Measurements from ENCODE around the gene ACAP2.

DNA sequence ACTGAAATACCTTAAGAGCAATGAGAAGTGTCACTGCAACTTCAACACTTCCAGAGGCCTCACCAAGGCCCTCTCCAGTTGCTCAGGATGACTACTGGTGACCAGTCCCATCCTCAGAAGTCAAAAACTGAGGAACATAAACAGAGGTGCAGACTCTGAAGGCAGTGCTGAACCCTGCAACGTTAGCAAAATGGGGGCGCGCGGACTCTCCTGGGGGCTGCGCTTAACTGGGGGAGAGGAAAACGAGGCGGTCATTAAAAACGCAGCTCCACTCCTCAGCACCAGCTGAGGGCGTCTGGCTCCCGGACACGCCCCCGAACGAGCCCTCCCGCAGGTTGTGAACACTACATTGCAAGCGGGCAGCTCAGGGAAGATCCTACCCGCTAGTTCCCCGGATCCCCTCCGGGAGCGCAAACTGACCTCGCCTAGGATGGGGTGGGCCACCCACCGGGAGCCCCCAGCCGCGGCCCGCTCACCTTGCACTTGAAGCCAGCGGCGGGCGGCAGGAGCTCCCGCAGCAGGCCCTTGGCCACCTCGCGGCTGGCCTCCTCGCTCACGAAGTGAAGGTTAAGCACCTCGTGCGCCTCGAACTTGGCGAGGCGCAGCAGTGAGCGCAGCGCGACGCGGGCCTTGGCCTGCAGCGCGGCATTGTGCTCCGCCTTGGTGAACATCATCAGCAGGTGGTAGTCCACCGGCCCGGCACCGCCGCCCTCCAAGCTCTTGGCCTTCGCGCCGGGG is 172.6 kb downstream of the ACAP2 start:
- TF ChIP-seq, protein P1, sequence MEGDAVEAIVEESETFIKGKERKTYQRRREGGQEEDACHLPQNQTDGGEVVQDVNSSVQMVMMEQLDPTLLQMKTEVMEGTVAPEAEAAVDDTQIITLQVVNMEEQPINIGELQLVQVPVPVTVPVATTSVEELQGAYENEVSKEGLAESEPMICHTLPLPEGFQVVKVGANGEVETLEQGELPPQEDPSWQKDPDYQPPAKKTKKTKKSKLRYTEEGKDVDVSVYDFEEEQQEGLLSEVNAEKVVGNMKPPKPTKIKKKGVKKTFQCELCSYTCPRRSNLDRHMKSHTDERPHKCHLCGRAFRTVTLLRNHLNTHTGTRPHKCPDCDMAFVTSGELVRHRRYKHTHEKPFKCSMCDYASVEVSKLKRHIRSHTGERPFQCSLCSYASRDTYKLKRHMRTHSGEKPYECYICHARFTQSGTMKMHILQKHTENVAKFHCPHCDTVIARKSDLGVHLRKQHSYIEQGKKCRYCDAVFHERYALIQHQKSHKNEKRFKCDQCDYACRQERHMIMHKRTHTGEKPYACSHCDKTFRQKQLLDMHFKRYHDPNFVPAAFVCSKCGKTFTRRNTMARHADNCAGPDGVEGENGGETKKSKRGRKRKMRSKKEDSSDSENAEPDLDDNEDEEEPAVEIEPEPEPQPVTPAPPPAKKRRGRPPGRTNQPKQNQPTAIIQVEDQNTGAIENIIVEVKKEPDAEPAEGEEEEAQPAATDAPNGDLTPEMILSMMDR (IDR thresholded peaks at IDR 0.05): no peak
- TF ChIP-seq POLR2A (IDR thresholded peaks at IDR 0.05) (no peak), POLR2AphosphoS5 (IDR thresholded peaks at IDR 0.05; ENCODE audit: insufficient read depth in 1 of 2, low read depth in 1 of 2) (no peak)

Data from vagina (tissue), 2 donors.